Measurements from ENCODE around the gene CYP27C1. TPM values are rescaled to one million over a fixed set of nuclear protein-coding genes. Genes with fewer than 3 reads are reported as not detected.

CYP27C1 gene
- total RNA-seq, 2 experiments from 2014 or later = not detected

DNA sequence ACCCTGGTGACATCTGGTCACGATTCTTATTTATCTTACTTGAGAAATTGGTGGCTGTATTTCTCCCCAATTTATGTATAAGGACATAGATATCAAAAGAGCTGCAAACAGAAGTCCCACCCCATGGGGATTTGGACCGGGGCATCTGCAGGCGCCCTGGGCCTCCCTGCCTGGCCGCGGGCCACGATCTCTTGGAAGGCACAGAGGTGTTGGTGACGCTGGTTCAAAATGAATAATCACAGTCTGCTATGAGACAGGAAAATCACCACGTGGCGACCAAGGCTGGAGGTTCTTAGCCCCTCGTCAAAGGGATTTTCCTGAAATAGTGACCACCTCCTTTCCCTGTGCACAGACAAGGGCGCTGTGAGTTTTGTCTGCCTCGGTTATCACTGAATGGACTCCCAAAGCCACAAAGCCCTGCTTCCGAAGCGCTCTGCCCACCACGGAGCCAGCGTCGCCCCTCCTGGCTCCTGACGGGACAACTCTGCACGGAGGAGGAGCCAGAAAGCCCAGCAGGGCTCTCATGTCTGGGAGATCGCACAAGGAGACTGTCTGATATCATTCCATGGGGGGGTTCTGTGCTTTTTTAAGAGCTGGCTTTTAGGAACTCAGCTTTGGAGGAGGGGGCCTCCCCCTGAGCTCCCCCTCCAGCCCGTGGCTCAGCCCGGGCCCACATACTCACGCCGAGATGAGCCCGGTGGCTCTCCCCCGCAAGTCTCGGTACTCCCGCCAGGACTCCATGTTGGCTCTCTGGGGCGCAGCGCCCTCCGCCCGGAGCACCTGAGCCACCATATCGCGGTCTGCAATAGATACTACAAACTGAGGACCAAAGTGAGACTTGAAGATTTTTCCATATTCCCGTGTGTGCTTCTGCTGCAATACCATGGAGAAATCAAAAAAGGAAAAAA, 14.6 kb downstream of the CYP27C1 start:
- no peak for DNase-seq
- H3K4me1 Mint-ChIP-seq = no peaks in the 10 kb centered on the region
- no peaks in the 10 kb centered on the region for H3K9me3 Mint-ChIP-seq
- no peak overlapping the region for H3K27ac Mint-ChIP-seq
- peaks cover 37% of the 10 kb centered on the region for H3K27me3 Mint-ChIP-seq
- no peaks in the 10 kb centered on the region for H3K36me3 Mint-ChIP-seq
- no peak overlapping the region for H3K4me3 Mint-ChIP-seq

DNA sequence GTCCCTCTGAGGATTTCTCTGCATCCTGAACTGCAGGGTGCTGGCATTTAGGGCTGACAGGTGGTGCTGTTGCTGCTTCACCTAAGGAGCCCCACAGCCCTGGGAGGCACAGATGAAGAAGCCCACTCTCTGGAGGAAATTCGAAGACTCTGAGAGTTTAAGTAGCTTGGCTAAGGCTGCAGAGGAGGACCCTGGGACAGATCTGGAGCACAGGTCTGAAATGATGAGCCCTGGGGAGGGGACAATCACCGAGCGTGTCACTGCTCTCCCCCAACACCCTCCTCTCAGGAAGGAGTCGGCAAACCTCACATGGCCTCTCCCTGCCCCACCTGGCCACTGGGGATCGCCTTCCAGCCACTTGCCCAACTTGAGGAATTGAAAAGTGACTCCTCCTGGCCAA, 18.6 kb downstream of the CYP27C1 start:
- no peaks in the 10 kb centered on the region for H3K9me3 Mint-ChIP-seq
- H3K27ac Mint-ChIP-seq = no peak overlapping the region
- H3K27me3 Mint-ChIP-seq = peaks cover 15% of the 10 kb centered on the region
- H3K4me3 Mint-ChIP-seq = no peak overlapping the region
- H3K36me3 Mint-ChIP-seq = no peaks in the 10 kb centered on the region
- DNase-seq = no peak
- H3K4me1 Mint-ChIP-seq = no peaks in the 10 kb centered on the region

DNA sequence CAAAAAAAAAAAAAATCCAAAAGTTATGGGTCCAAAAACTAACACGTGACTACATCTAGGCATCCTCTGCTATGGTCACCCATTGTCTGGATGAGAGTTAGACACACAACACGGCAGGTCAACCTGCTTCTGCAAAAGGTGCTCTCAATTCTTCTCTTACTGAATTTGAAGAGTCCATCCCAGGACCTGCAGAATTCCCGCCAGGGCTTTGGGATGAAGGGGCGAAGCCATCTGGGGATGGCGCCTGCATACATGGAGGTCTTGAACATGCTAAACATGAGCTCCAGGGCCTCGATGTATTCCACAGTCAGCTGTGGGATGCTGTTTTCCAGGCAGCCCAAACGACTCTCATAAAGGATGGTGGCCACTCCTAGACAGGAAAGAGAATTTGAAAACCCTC, 19.1 kb downstream of the CYP27C1 start:
- Mint-ChIP-seq H3K9me3 (no peaks in the 10 kb centered on the region), H3K36me3 (no peaks in the 10 kb centered on the region), H3K27me3 (peaks cover 11% of the 10 kb centered on the region), H3K4me3 (no peak overlapping the region), H3K27ac (no peak overlapping the region), H3K4me1 (no peaks in the 10 kb centered on the region)
- DNase-seq = no peak

DNA sequence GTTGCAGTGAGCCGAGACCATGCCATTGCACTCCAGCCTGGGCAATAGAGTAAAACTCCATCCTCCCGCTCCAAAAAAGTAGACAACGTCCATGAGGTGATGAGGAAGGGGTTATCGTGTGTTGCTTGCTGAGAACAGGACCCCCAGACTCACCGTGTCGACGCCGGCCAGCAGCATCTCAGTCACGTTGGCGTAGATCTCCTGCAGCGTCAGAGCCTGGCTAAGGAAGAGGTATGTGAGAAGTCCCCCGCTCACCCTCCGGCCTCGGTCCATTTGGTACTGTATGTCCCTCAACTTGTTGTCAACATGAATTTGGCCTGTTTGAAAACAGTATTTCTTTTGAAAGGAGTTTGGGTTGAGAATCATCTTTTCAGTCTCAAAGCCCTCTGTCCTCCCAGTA, 20.9 kb downstream of the CYP27C1 start:
- no peaks in the 10 kb centered on the region for H3K36me3 Mint-ChIP-seq

DNA sequence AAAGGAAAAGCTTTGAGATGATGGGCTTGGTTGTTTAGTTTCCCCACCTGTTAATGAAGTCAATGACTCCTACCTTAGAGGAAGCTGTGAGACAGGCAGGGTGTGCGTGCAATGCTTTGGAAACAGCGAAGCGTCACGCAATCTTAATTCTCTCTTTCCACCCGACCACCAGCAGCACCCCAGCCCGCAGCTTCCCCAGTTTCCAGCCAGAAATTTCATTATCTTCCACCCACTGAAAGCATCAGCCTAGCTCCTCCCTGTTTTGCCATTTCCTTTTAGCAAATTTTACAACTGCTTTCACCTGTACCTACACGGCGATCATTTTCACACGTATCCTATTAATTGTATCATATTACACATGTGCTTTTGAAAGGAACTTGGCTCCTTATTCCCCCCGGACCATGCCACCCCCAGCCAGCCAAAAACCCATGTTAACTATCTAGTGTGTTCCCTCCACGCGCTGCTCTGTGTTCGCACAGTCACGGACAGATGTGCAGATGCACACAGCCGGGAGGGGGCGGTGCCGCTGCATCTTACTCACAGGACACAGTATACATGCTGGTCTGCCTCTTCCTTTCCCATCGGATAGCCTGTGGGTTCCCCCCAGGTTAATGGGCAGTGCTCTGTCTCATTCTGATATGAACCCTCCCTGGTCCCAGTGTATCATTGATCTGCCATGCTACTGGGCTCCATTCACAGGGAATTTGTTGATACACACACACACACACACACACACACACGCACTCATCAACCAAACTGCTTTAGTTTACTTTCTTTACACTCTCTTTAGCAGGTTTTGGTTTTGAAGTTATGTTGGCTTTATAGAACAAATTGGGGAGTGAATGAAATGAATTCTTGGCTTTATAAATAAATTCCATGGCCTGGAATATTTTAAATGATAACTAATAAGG, 22.4 kb downstream of the CYP27C1 start:
- peak; percentile 65 for DNase-seq
- H3K27ac Mint-ChIP-seq = peak overlapping the region; percentile 86
- no peaks in the 10 kb centered on the region for H3K9me3 Mint-ChIP-seq
- H3K4me1 Mint-ChIP-seq = no peaks in the 10 kb centered on the region
- H3K27me3 Mint-ChIP-seq = no peaks in the 10 kb centered on the region
- H3K36me3 Mint-ChIP-seq = no peaks in the 10 kb centered on the region
- H3K4me3 Mint-ChIP-seq = peak overlapping the region; percentile 65

More for the DNA sequence above, 20.9 kb downstream of the CYP27C1 start:
- H3K4me1 Mint-ChIP-seq = no peaks in the 10 kb centered on the region
- no peak overlapping the region for H3K27ac Mint-ChIP-seq
- DNase-seq = no peak
- no peaks in the 10 kb centered on the region for H3K9me3 Mint-ChIP-seq
- no peak overlapping the region for H3K4me3 Mint-ChIP-seq
- peaks cover 4% of the 10 kb centered on the region for H3K27me3 Mint-ChIP-seq

DNA sequence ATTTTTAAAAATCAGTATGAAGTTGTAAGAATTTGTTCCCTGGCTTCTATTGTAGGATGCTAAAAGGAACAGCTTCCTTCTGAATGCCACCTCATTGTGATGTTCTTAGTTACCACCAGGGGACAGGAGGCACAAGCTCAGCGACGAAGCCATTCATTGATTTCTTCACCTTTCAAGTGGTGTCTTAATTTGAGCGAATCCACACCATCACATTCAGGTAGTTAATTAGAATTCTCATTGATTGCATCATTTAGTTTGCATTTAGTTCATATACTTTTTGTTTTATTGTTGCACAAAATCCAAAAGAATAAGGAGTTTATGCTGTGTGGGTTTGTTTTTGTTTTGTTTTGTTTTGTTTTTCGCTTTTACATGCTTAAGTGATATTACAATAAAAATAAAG, 23.1 kb downstream of the CYP27C1 start:
- no peak overlapping the region for H3K4me3 Mint-ChIP-seq
- no peak overlapping the region for H3K27ac Mint-ChIP-seq
- H3K27me3 Mint-ChIP-seq = no peaks in the 10 kb centered on the region
- H3K9me3 Mint-ChIP-seq = no peaks in the 10 kb centered on the region
- no peaks in the 10 kb centered on the region for H3K36me3 Mint-ChIP-seq
- no peak for DNase-seq
- H3K4me1 Mint-ChIP-seq = no peaks in the 10 kb centered on the region

DNA sequence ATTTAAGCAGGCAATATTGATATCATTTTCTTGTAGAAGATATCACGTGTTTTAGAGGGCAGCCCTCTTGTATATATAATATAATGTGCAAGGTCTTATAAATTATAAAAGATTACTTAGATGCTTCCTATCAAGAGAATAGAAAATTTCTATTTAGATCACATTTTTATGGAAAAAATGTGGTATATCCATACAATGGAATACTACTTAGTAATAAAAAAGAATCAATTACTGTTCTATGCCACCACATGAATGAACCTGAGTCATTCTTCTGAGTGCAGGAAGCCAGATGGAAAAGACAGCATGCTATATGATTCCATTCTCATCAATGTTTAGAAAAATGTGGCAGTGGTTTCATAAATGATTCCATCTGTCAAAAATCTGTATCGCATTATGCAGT, 23.6 kb downstream of the CYP27C1 start:
- Mint-ChIP-seq H3K4me3 (no peak overlapping the region), H3K36me3 (no peaks in the 10 kb centered on the region), H3K9me3 (no peaks in the 10 kb centered on the region), H3K27me3 (no peaks in the 10 kb centered on the region), H3K4me1 (no peaks in the 10 kb centered on the region), H3K27ac (no peak overlapping the region)
- DNase-seq = no peak

DNA sequence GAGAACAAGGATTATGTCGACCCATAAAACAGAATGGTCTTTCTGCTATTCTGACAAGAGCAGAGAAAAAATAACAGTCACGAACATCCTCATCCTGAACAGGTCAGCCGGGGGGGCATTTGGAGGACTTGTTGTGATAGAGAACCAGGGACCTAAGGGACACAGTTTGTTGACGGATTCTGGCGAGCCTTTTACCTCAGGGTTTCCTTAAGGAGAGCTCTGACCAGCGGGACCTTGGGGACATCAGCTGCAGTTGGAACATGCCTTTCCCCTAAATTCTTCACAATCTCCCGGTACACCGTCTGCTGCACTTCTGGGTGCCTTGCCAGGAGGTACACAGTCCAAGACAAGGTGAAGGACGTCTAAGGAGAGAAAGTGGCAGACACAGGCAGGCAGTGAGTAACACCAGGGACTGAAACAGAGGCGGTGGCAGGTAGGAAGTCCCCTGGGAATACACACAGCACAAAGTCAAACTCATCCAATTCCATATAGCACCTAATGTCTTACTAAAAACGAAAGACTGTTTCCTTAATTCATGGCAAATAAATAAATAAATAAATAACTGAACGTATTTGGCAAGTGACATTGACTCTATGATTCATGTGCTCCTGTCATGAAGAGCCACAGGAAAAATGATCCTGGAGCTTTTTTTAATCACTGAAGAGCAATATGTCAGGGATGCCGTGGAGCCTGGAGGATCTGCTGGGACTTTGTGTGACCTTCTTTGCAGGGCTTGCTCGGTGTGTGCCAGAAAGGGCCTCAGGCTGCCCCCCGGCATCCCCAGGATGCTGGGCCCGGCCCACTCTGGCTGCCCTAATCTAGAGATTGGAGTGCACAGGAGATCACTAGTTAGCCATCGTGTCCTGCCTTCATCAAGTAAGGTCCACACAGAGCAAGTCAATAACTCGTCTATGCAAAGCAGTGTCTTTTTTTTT, 24.7 kb downstream of the CYP27C1 start:
- Mint-ChIP-seq H3K36me3 (no peaks in the 10 kb centered on the region), H3K27me3 (no peaks in the 10 kb centered on the region), H3K27ac (no peak overlapping the region), H3K4me3 (no peak overlapping the region), H3K9me3 (no peaks in the 10 kb centered on the region), H3K4me1 (no peaks in the 10 kb centered on the region)
- no peak for DNase-seq

DNA sequence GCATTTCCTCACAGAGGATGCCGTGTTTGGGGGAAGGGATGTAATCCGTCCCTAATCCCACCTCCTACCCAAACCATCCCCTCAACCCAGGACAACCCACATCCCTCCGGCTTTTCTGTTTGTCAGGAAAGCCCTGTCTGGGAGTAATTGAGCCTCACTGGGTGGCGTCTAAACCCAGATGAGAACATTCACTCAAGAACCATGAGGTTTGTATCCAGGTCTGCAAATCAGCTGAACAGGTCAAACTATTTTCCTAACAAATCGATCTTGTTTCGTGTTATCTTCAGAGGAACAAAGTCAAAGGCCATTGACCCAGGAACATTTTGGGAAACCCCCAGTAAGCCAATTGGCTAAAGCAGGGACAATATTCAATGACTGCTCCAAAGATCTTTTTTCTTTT, 25.7 kb downstream of the CYP27C1 start:
- H3K27me3 Mint-ChIP-seq = no peaks in the 10 kb centered on the region
- H3K4me3 Mint-ChIP-seq = no peak overlapping the region
- H3K4me1 Mint-ChIP-seq = no peaks in the 10 kb centered on the region
- H3K27ac Mint-ChIP-seq = no peak overlapping the region
- DNase-seq = no peak
- H3K36me3 Mint-ChIP-seq = no peaks in the 10 kb centered on the region
- peaks cover 4% of the 10 kb centered on the region for H3K9me3 Mint-ChIP-seq

DNA sequence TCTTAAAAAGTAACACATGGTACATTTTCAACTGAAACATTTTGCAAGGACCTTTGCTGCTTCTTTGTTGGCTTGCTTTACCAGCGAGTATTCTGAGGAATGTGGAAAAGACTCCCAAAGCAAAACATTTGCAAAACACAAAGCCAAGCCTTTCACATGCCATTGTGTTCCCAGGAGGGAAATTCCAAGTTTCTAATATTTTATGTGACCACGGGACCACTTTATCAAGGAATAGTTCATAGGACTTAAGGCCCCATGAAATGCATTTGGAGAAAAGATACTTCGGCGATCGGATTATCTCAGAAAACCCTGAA, 26.2 kb downstream of the CYP27C1 start:
- no peaks in the 10 kb centered on the region for H3K36me3 Mint-ChIP-seq
- peaks cover under 1% of the 10 kb centered on the region for H3K27me3 Mint-ChIP-seq
- no peak overlapping the region for H3K27ac Mint-ChIP-seq
- H3K4me3 Mint-ChIP-seq = no peak overlapping the region
- peaks cover 4% of the 10 kb centered on the region for H3K9me3 Mint-ChIP-seq
- no peaks in the 10 kb centered on the region for H3K4me1 Mint-ChIP-seq
- DNase-seq = no peak

DNA sequence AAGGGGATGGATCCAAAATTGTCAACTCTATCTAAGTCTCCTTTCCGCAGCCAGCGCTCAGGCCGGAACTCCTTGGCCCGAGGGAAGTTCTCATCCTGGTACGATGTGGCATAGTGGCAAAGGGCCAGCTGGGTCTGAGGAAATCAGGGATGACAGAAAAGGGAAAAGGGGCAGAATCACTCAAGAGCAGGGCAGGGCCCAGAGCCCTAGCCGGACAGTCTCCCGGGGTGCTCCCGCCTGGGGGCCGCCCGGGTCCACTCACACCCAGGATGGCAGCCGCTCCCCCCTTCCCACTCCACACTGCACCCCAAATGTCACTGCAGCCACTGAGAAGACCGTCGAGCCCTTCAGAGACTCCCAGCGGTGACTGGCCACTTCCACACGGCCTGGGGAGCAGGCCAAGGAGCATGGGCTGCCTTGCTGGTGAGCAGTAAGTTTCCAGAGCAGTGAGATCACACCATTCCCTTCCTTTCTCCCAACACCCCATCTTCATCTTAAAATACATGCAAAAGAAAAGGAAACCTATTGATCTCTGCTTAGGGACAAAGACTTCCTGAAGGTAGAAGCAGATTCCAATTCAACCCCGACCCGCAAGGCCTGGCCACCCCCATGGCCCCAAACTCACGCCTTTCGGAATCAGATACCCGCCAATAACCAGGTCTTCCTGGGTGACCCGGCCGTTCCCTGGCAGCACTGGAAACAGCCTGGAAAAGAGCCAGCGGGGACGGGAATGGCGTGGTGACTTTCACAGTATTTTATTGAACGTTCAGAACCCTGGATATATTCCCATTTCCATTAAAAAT, 26.7 kb downstream of the CYP27C1 start:
- no peak for DNase-seq
- Mint-ChIP-seq H3K9me3 (peaks cover 4% of the 10 kb centered on the region), H3K27me3 (peaks cover 6% of the 10 kb centered on the region), H3K4me1 (no peaks in the 10 kb centered on the region), H3K27ac (no peak overlapping the region), H3K36me3 (no peaks in the 10 kb centered on the region), H3K4me3 (no peak overlapping the region)

DNA sequence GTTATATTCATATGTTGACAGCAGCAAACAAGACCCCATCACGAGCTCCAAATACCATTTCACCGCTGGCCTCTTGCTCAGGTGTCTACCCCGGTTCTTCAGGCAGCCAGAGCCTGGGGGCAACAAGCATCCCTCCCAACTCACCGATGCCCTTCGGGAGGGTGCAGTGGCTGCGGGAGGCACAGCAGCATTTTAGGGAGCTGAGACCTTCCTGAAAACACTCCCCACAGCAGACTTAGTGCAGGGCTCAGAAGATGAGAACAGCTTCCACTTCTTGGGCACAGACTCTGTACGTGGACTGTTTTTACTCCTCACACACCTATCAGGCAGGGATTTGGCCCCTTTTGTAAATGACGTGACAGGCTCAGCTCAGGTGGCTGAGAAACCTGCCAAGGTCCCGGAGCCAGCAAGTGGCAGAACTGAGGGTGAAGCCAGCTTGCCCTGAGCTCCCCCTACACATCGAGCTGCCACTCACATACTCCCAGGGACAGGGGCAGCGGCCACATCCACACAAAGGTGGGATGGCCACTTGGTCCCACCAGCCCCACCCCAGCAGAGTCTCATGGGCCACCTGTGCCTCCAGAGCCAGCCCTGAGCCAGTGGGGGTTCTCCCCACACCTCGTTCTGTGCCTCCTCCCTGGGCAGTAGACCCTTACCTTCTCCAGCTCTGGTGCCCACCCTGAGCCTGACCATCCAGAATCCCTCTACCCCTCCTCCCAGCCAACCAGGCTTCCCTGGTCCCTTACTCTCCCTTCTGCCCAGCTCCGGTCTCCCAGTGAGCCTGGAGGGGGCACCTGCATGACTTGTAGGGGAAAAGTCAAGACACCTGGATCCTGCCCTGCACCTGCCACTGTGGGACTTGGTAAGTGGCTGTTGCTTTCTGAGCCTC, 28.5 kb downstream of the CYP27C1 start:
- H3K4me1 Mint-ChIP-seq = no peaks in the 10 kb centered on the region
- peaks cover 4% of the 10 kb centered on the region for H3K9me3 Mint-ChIP-seq

DNA sequence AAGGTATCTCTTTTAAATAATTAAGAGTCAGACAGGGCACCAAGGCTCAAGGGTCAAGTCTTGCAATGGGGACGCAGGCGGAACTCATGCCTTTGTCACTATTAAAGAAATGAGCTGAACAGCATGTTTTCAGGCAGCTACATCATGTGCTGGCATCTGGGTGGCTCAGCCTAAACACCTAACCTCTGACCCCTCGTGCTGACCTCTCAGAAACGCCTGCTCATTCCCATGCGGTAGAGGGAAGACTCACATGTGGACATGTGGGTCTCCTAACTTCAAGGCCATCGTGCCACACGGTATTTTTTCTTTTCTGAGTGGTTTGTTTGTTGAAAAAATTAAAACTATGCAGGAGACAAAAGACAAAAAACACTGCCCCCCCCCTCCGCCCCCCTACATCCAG, 31.3 kb downstream of the CYP27C1 start:
- H3K9me3 Mint-ChIP-seq = peaks cover 4% of the 10 kb centered on the region
- H3K27me3 Mint-ChIP-seq = peaks cover 25% of the 10 kb centered on the region
- no peak for DNase-seq
- H3K4me3 Mint-ChIP-seq = no peak overlapping the region
- H3K4me1 Mint-ChIP-seq = peaks cover 5% of the 10 kb centered on the region
- no peaks in the 10 kb centered on the region for H3K36me3 Mint-ChIP-seq
- H3K27ac Mint-ChIP-seq = no peak overlapping the region

More for the DNA sequence above, 28.5 kb downstream of the CYP27C1 start:
- no peaks in the 10 kb centered on the region for H3K36me3 Mint-ChIP-seq
- H3K27ac Mint-ChIP-seq = no peak overlapping the region
- no peak for DNase-seq
- H3K4me3 Mint-ChIP-seq = no peak overlapping the region
- peaks cover 16% of the 10 kb centered on the region for H3K27me3 Mint-ChIP-seq
